HG02759 (cell line): ENCODE measurements around the gene STARD13.
"Not testable (repeated sequence)": the region's sequence is repeated elsewhere in the genome, so short reads cannot be mapped to it uniquely, and the experiment has no call there.

Experiments
- ATAC-seq: cut with Tn5 transposase; IDR thresholded peaks from one replicate; pipeline ENCODE4 v1.9.1; 2021; ENCODE audit warnings: mild to moderate bottlenecking, moderate library complexity; ENCODE audit not compliant: unreplicated experiment

Gene STARD13

GRCh38 chr13:33183431-33184111 lies 102.0 kb downstream of the STARD13 start:
- ATAC-seq: no peak

- ATAC-seq: peak; percentile 63
Observed at GRCh38 chr13:33182729-33183128, 102.8 kb downstream of the STARD13 start.

- no peak for ATAC-seq
Observed at GRCh38 chr13:33181264-33181663, 104.3 kb downstream of the STARD13 start.

GRCh38 chr13:33180122-33180804 lies 105.3 kb downstream of the STARD13 start:
- no peak for ATAC-seq

GRCh38 chr13:33179463-33179862 lies 106.1 kb downstream of the STARD13 start:
- no peak for ATAC-seq

GRCh38 chr13:33178209-33178840 lies 107.2 kb downstream of the STARD13 start:
- ATAC-seq: no peak

GRCh38 chr13:33177340-33178208 lies 108.0 kb downstream of the STARD13 start:
- not testable (repeated sequence) for ATAC-seq

- no peak for ATAC-seq
Observed at GRCh38 chr13:33176526-33176925, 109.0 kb downstream of the STARD13 start.

- ATAC-seq: no peak
Observed at GRCh38 chr13:33175991-33176390, 109.6 kb downstream of the STARD13 start.

GRCh38 chr13:33174931-33175330 lies 110.6 kb downstream of the STARD13 start:
- no peak for ATAC-seq

GRCh38 chr13:33174491-33174890 lies 111.1 kb downstream of the STARD13 start:
- ATAC-seq: no peak

- ATAC-seq: no peak
Observed at GRCh38 chr13:33172911-33173310, 112.6 kb downstream of the STARD13 start.

- ATAC-seq: no peak
Observed at GRCh38 chr13:33172400-33172799, 113.2 kb downstream of the STARD13 start.

GRCh38 chr13:33169273-33169980 lies 116.1 kb downstream of the STARD13 start:
- no peak for ATAC-seq

- ATAC-seq: no peak
Observed at GRCh38 chr13:33168321-33168960, 117.1 kb downstream of the STARD13 start.

- no peak for ATAC-seq
Observed at GRCh38 chr13:33167491-33167890, 118.1 kb downstream of the STARD13 start.

GRCh38 chr13:33165787-33166186 lies 119.8 kb downstream of the STARD13 start:
- ATAC-seq: no peak

- ATAC-seq: no peak
Observed at GRCh38 chr13:33164331-33164730, 121.2 kb downstream of the STARD13 start.

- ATAC-seq: not testable (repeated sequence)
Observed at GRCh38 chr13:33162725-33163124, 122.8 kb downstream of the STARD13 start.

GRCh38 chr13:33158816-33159215 lies 126.7 kb downstream of the STARD13 start:
- no peak for ATAC-seq
